Neuronal stem cell (in vitro differentiated cells): ENCODE data around the gene GABRE. TPM values are rescaled to one million over a fixed set of nuclear protein-coding genes. Genes with fewer than 3 reads are reported as not detected.
A peak's percentile ranks its signal among the peaks of the same experiment; 100 is the strongest.

Experiments
- DNase-seq: peaks from one replicate; pipeline ENCODE4 v3.0.0-alpha.2; 2013; ENCODE audit warnings: low spot score
- H2AFZ ChIP-seq: one replicate; pipeline ENCODE4 v1.6.1; 2013; ENCODE audit warnings: mild to moderate bottlenecking, low read length, inconsistent platforms
- H2AK5ac ChIP-seq: 2 replicates; pipeline ENCODE4 v1.6.1; 2013; ENCODE audit warnings: low read depth, mild to moderate bottlenecking, inconsistent platforms, low read length, moderate library complexity, mixed read lengths
- H2BK120ac ChIP-seq: 2 replicates; pipeline ENCODE4 v1.6.1; 2013; ENCODE audit warnings: low read depth, mild to moderate bottlenecking, inconsistent platforms, low read length, moderate library complexity, mixed read lengths
- H2BK12ac ChIP-seq: one replicate; pipeline ENCODE4 v1.6.1; 2013; ENCODE audit warnings: low read length, inconsistent platforms
- H2BK15ac ChIP-seq: 2 replicates; pipeline ENCODE4 v1.6.1; 2013; ENCODE audit warnings: mild to moderate bottlenecking, low read length, inconsistent platforms, mixed read lengths
- H2BK5ac ChIP-seq: one replicate; pipeline ENCODE4 v1.6.1; 2013; ENCODE audit warnings: inconsistent platforms, mild to moderate bottlenecking, low read length, moderate library complexity
- H3K14ac ChIP-seq: one replicate; pipeline ENCODE4 v1.6.1; 2013; ENCODE audit warnings: low read length, inconsistent platforms
- H3K18ac ChIP-seq: 2 replicates; pipeline ENCODE4 v1.6.1; 2013; ENCODE audit warnings: low read length, inconsistent platforms
- H3K23ac ChIP-seq: 2 replicates; pipeline ENCODE4 v1.6.1; 2013; ENCODE audit warnings: low read depth, mild to moderate bottlenecking, mixed read lengths, low read length, inconsistent platforms; ENCODE audit not compliant: poor library complexity
- H3K27ac ChIP-seq: replicated peaks from 3 replicates; pipeline ENCODE4 v1.5.1; 2013; ENCODE audit warnings: low read length, inconsistent platforms
- H3K27me3 ChIP-seq, 3 experiments: 2 replicates each; pipeline ENCODE4 v1.6.1; 2013; ENCODE audit warnings: low read length in 3 of 3, mild to moderate bottlenecking in 2 of 3, inconsistent platforms in 1 of 3, low read depth in 1 of 3, mixed read lengths in 1 of 3, moderate library complexity in 1 of 3; ENCODE audit not compliant: control insufficient read depth in 3 of 3, insufficient read depth in 3 of 3
- H3K36me3 ChIP-seq, 2 donors: replicated peaks in 1 of 2; 2 replicates each; pipeline ENCODE4 v1.6.1; 2013; ENCODE audit warnings: low read length in 2 of 2; ENCODE audit not compliant: control insufficient read depth in 2 of 2, insufficient read depth in 2 of 2
- H3K4ac ChIP-seq: 2 replicates; pipeline ENCODE4 v1.6.1; 2013; ENCODE audit warnings: inconsistent platforms, mild to moderate bottlenecking, low read length, moderate library complexity
- H3K4me1 ChIP-seq, 2 donors: 1 replicate in 1 of 2; 2 replicates in 1 of 2; pipeline ENCODE4 v1.6.1; 2013; ENCODE audit warnings: low read length in 2 of 2, low read depth in 1 of 2; ENCODE audit not compliant: control insufficient read depth in 2 of 2, insufficient read depth in 1 of 2
- H3K4me2 ChIP-seq: one replicate; pipeline ENCODE4 v1.6.1; 2013; ENCODE audit warnings: mild to moderate bottlenecking, low read length, inconsistent platforms; ENCODE audit not compliant: insufficient read depth, poor library complexity, severe bottlenecking
- H3K4me3 ChIP-seq, 2 donors: 2 replicates each; pipeline ENCODE4 v1.5.1; 2013; ENCODE audit warnings: low read length in 2 of 2, mild to moderate bottlenecking in 2 of 2, inconsistent platforms in 1 of 2, moderate library complexity in 1 of 2
- H3K79me1 ChIP-seq: one replicate; pipeline ENCODE4 v1.6.1; 2013; ENCODE audit warnings: low read depth, mild to moderate bottlenecking, inconsistent platforms, low read length, moderate library complexity
- H3K9ac ChIP-seq: one replicate; pipeline ENCODE4 v1.6.1; 2013; ENCODE audit warnings: mild to moderate bottlenecking, low read depth, low read length, inconsistent platforms; ENCODE audit not compliant: poor library complexity
- H3K9me3 ChIP-seq, 2 donors: replicated peaks in 1 of 2; 2 replicates each; pipeline versions ENCODE3 to v1.6.1; 2013; ENCODE audit warnings: low read length in 2 of 2, mild to moderate bottlenecking in 2 of 2, inconsistent platforms in 1 of 2, low read depth in 1 of 2, mixed read lengths in 1 of 2, moderate library complexity in 1 of 2; ENCODE audit not compliant: control insufficient read depth in 2 of 2, insufficient read depth in 1 of 2
- H4K8ac ChIP-seq: one replicate; pipeline ENCODE4 v1.6.1; 2013; ENCODE audit warnings: low read depth, mild to moderate bottlenecking, inconsistent platforms, low read length, moderate library complexity
- H4K91ac ChIP-seq: one replicate; pipeline ENCODE4 v1.6.1; 2013; ENCODE audit warnings: low read length, low read depth, mild to moderate bottlenecking, inconsistent platforms; ENCODE audit not compliant: poor library complexity
- WGBS, 2 donors: extraction: QIAGEN DNeasy Blood & Tissue Kit; methylation state at CpG; one replicate each; pipeline ENCODE4 v1.1.7; 2013; ENCODE audit warnings: missing lambda C conversion rate in 2 of 2, mixed read lengths in 1 of 2; ENCODE audit not compliant: insufficient read length in 2 of 2, insufficient replicate concordance in 1 of 2; ENCODE audit errors: extremely low coverage in 2 of 2; 5-methylcytosine and 5-hydroxymethylcytosine counted together
- polyA plus RNA-seq, 2 experiments: library from polyadenylated mRNA; stranded (reverse); fragments of 200-250 nt; gene quantifications; one replicate each; pipeline ENCODE4 v1.2.3, GENCODE V29; 2013

Gene GABRE
- polyA plus RNA-seq (2013, experiment 1 of 2): 1.5 TPM
- 1.6 TPM for polyA plus RNA-seq (2013, experiment 2 of 2)

GRCh38 chrX:151974336-151975227 lies at the start of gene GABRE:
GABRE (minus strand) TSS chrX:151974676; CDS start chrX:151974625, 51 bp downstream.
- no peak within 1 kb of the TSS for H4K91ac ChIP-seq
- no peak within 1 kb of the TSS for H2AK5ac ChIP-seq
- DNase-seq: peak; percentile 24
- no peaks in the 10 kb centered on the region for H3K79me1 ChIP-seq
- H4K8ac ChIP-seq: no peak within 1 kb of the TSS
- no peaks in the 10 kb centered on the region for H3K36me3 ChIP-seq
- no peaks in the 10 kb centered on the region for H3K9me3 ChIP-seq
- peak within 1 kb of the TSS in 1 of 2 donors; percentile 72 for H3K4me3 ChIP-seq
- H2BK120ac ChIP-seq: no peak within 1 kb of the TSS
- H3K4ac ChIP-seq: no peak within 1 kb of the TSS
- peak within 1 kb of the TSS; percentile 69 for H3K4me2 ChIP-seq
- H2BK5ac ChIP-seq: no peak within 1 kb of the TSS
- no peak within 1 kb of the TSS for H2BK12ac ChIP-seq
- no peak within 1 kb of the TSS for H2BK15ac ChIP-seq
- peak within 1 kb of the TSS; percentile 48 for H3K18ac ChIP-seq
- H3K4me1 ChIP-seq: peaks cover 0 to 2% of the 10 kb centered on the region in 2 donors
- no peak within 1 kb of the TSS for H3K23ac ChIP-seq
- WGBS, 2 donors: no CpG with 5 or more reads among the region's 90 CpGs
- peak within 1 kb of the TSS; percentile 11 for H2AFZ ChIP-seq
- H3K27ac ChIP-seq: no peak within 1 kb of the TSS
- H3K9ac ChIP-seq: no peak within 1 kb of the TSS
- no peak within 1 kb of the TSS for H3K14ac ChIP-seq
- H3K27me3 ChIP-seq: peaks cover 0 to 46% (median 15%) of the 10 kb centered on the region in 3 experiments

GRCh38 chrX:152020888-152021287 lies 46.4 kb upstream of the GABRE start:
- no peak overlapping the region for H2BK5ac ChIP-seq
- H3K4me1 ChIP-seq: no peaks in the 10 kb centered on the region
- DNase-seq: no peak
- no peak overlapping the region for H2BK120ac ChIP-seq
- no peak overlapping the region for H4K8ac ChIP-seq
- H3K4ac ChIP-seq: no peak overlapping the region
- no peak overlapping the region for H3K18ac ChIP-seq
- H3K4me2 ChIP-seq: no peak overlapping the region
- H3K14ac ChIP-seq: no peak overlapping the region
- no CpG with 5 or more reads among the region's 3 CpGs for WGBS, 2 donors
- H2AK5ac ChIP-seq: no peak overlapping the region
- no peak overlapping the region for H2AFZ ChIP-seq
- H3K9me3 ChIP-seq: no peaks in the 10 kb centered on the region
- no peak overlapping the region for H2BK15ac ChIP-seq
- no peaks in the 10 kb centered on the region for H3K36me3 ChIP-seq
- no peak overlapping the region for H3K27ac ChIP-seq
- H3K79me1 ChIP-seq: no peaks in the 10 kb centered on the region
- H3K9ac ChIP-seq: no peak overlapping the region
- H3K27me3 ChIP-seq: no peaks in the 10 kb centered on the region
- no peak overlapping the region for H3K4me3 ChIP-seq
- no peak overlapping the region for H3K23ac ChIP-seq
- H4K91ac ChIP-seq: no peak overlapping the region
- H2BK12ac ChIP-seq: no peak overlapping the region

- H2BK15ac ChIP-seq: no peak overlapping the region
- no peak overlapping the region for H3K23ac ChIP-seq
- no peak overlapping the region for H2BK5ac ChIP-seq
- no CpG with 5 or more reads among the region's 5 CpGs for WGBS, 2 donors
- H2BK120ac ChIP-seq: no peak overlapping the region
- no peak overlapping the region for H3K4me3 ChIP-seq
- H3K27me3 ChIP-seq: no peaks in the 10 kb centered on the region
- H4K8ac ChIP-seq: no peak overlapping the region
- no peak overlapping the region for H2AK5ac ChIP-seq
- no peaks in the 10 kb centered on the region for H3K79me1 ChIP-seq
- no peak overlapping the region for H3K14ac ChIP-seq
- no peaks in the 10 kb centered on the region for H3K4me1 ChIP-seq
- H3K27ac ChIP-seq: no peak overlapping the region
- H3K18ac ChIP-seq: no peak overlapping the region
- no peak overlapping the region for H2AFZ ChIP-seq
- no peak overlapping the region for H3K4ac ChIP-seq
- no peak for DNase-seq
- H3K9me3 ChIP-seq: no peaks in the 10 kb centered on the region
- H3K36me3 ChIP-seq: no peaks in the 10 kb centered on the region
- H3K4me2 ChIP-seq: no peak overlapping the region
- no peak overlapping the region for H4K91ac ChIP-seq
- H3K9ac ChIP-seq: no peak overlapping the region
- H2BK12ac ChIP-seq: no peak overlapping the region
Measured at GRCh38 chrX:151999813-152000212, 25.3 kb upstream of the GABRE start.

- H3K4me2 ChIP-seq: no peak overlapping the region
- no peak overlapping the region for H3K14ac ChIP-seq
- no peak overlapping the region for H3K4me3 ChIP-seq
- H3K9ac ChIP-seq: no peak overlapping the region
- no CpG with 5 or more reads among the region's 1 CpG for WGBS, 2 donors
- no peak overlapping the region for H3K4ac ChIP-seq
- H2BK120ac ChIP-seq: no peak overlapping the region
- no peak overlapping the region for H2BK12ac ChIP-seq
- H3K36me3 ChIP-seq: no peaks in the 10 kb centered on the region
- H2AK5ac ChIP-seq: no peak overlapping the region
- no peak overlapping the region for H2BK15ac ChIP-seq
- no peak overlapping the region for H2BK5ac ChIP-seq
- H3K27me3 ChIP-seq: no peaks in the 10 kb centered on the region
- H3K9me3 ChIP-seq: no peaks in the 10 kb centered on the region
- H3K79me1 ChIP-seq: no peaks in the 10 kb centered on the region
- no peak overlapping the region for H3K18ac ChIP-seq
- no peak overlapping the region for H3K23ac ChIP-seq
- H2AFZ ChIP-seq: no peak overlapping the region
- H4K91ac ChIP-seq: no peak overlapping the region
- H3K4me1 ChIP-seq: no peaks in the 10 kb centered on the region
- no peak overlapping the region for H3K27ac ChIP-seq
- no peak overlapping the region for H4K8ac ChIP-seq
- no peak for DNase-seq
Measured at GRCh38 chrX:151997539-151997938, 23.1 kb upstream of the GABRE start.
